Hematopoietic multipotent progenitor cell treated with erythropoietin and hydrocortisone succinate and interleukin-3 and kit ligand, for 4 days (in vitro differentiated cells): Measurements from ENCODE around the gene WNT2.
"Not testable (repeated sequence)": the region's sequence is repeated elsewhere in the genome, so short reads cannot be mapped to it uniquely, and the experiment has no call there.

ENCODE experiments used
- DNase-seq: peaks from one replicate; pipeline ENCODE4 v3.0.0-alpha.2; 2015

Gene WNT2

GRCh38 chr7:117302396-117302795 is 20.5 kb downstream of the WNT2 start:
- DNase-seq = no peak

GRCh38 chr7:117300506-117300905 is 22.4 kb downstream of the WNT2 start:
- DNase-seq = not testable (repeated sequence)

GRCh38 chr7:117297606-117298005 is 25.3 kb downstream of the WNT2 start:
- DNase-seq = no peak

GRCh38 chr7:117296066-117296465 is 26.8 kb downstream of the WNT2 start:
- no peak for DNase-seq

- no peak for DNase-seq
Measured at GRCh38 chr7:117285826-117286225, 37.0 kb downstream of the WNT2 start.

GRCh38 chr7:117284692-117285091 is 38.2 kb downstream of the WNT2 start:
- peak; percentile 7 for DNase-seq

- no peak for DNase-seq
Measured at GRCh38 chr7:117283779-117284178, 39.1 kb downstream of the WNT2 start.

GRCh38 chr7:117283371-117283770 is 39.5 kb downstream of the WNT2 start:
- no peak for DNase-seq

GRCh38 chr7:117282239-117282812 is 40.5 kb downstream of the WNT2 start:
- no peak for DNase-seq

GRCh38 chr7:117281562-117281961 is 41.3 kb downstream of the WNT2 start:
- DNase-seq = peak; percentile 2

- no peak for DNase-seq
Measured at GRCh38 chr7:117279931-117280557, 42.8 kb downstream of the WNT2 start.

GRCh38 chr7:117279203-117279602 is 43.7 kb downstream of the WNT2 start:
- no peak for DNase-seq

- DNase-seq = no peak
Measured at GRCh38 chr7:117278040-117278439, 44.8 kb downstream of the WNT2 start.

GRCh38 chr7:117277576-117277975 is 45.3 kb downstream of the WNT2 start:
- DNase-seq = no peak

- no peak for DNase-seq
Measured at GRCh38 chr7:117274951-117275350, 47.9 kb downstream of the WNT2 start.

- no peak for DNase-seq
Measured at GRCh38 chr7:117273814-117274225, 49.0 kb downstream of the WNT2 start.

- no peak for DNase-seq
Measured at GRCh38 chr7:117273325-117273724, 49.5 kb downstream of the WNT2 start.

- DNase-seq = no peak
Measured at GRCh38 chr7:117272017-117272759, 50.7 kb downstream of the WNT2 start.

- no peak for DNase-seq
Measured at GRCh38 chr7:117271566-117271965, 51.3 kb downstream of the WNT2 start.

- no peak for DNase-seq
Measured at GRCh38 chr7:117270371-117270770, 52.5 kb downstream of the WNT2 start.

- DNase-seq = no peak
Measured at GRCh38 chr7:117269886-117270285, 53.0 kb downstream of the WNT2 start.

- DNase-seq = no peak
Measured at GRCh38 chr7:117269417-117269816, 53.4 kb downstream of the WNT2 start.

- DNase-seq = no peak
Measured at GRCh38 chr7:117264716-117265115, 58.1 kb downstream of the WNT2 start.

GRCh38 chr7:117262546-117262945 is 60.3 kb downstream of the WNT2 start:
- no peak for DNase-seq
